Measurements from ENCODE around the gene LDLRAD4.

Gene LDLRAD4

DNA sequence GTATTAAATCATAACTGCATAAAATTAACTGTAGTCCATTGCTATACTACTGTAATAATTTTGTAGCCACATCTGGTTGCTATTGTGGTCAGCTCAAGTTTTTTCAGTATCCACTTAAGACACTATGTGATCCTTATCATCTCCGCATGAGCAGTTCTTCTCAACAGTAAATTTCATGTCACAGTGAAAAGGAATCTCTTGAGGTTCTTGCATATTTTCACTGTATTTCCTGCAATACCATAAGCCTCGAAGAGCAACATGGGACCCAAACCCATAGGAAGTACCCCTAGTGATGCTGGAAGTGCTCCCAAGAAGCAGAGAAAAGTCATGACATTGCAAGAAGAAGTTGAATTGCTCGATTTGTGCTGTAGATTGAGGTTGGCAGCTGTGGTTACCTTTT, 86.7 kb downstream of the LDLRAD4 start:
- H3K4me3 ChIP-seq (ENCODE audit: low read depth, low read length) = no peak overlapping the region
- TF ChIP-seq, protein P1, sequence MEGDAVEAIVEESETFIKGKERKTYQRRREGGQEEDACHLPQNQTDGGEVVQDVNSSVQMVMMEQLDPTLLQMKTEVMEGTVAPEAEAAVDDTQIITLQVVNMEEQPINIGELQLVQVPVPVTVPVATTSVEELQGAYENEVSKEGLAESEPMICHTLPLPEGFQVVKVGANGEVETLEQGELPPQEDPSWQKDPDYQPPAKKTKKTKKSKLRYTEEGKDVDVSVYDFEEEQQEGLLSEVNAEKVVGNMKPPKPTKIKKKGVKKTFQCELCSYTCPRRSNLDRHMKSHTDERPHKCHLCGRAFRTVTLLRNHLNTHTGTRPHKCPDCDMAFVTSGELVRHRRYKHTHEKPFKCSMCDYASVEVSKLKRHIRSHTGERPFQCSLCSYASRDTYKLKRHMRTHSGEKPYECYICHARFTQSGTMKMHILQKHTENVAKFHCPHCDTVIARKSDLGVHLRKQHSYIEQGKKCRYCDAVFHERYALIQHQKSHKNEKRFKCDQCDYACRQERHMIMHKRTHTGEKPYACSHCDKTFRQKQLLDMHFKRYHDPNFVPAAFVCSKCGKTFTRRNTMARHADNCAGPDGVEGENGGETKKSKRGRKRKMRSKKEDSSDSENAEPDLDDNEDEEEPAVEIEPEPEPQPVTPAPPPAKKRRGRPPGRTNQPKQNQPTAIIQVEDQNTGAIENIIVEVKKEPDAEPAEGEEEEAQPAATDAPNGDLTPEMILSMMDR (IDR thresholded peaks at IDR 0.05; ENCODE audit: low read depth, low read length) = no peak

DNA sequence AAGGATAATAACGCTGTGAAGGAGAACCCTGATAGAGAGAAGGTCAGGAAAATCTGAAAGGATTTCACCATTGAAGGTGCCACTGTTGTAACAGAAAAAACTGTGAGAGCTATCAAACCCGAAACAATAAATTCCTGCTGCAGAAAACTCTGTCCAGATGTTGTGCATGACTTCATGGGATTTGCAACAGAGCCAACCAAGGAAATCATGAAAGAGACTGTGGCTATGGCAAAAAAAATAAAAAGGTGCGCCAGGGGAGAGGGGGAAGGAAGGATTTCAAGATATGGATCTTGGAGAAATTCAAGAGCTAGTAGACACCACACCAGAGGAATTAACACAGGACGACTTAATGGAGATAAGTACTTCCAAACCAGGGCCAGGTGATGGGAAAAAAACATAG, 88.0 kb downstream of the LDLRAD4 start:
- H3K4me3 ChIP-seq (ENCODE audit: low read depth, low read length) = no peak overlapping the region
- TF ChIP-seq, protein P1 (IDR thresholded peaks at IDR 0.05; ENCODE audit: low read depth, low read length) = no peak

DNA sequence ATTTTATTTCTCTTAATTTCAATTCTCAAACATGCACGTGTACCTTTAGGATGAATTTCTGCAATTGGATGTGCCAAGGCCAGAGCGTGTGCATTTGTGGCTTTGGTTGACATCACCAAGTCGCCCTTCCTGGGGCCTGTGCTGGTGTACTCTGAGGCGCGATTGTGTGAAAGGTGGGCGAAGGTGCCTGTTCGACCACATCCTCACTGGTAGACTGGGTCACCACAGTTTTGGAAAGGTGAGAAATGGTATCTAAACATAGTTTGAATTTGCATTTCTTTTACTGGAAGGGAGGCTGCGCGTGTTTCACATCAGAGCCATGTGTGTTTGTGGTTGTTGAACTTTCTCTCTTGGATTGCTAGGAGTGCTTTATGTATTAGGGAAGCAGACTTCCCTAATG, 89.8 kb downstream of the LDLRAD4 start:
- TF ChIP-seq, protein P1 (IDR thresholded peaks at IDR 0.05; ENCODE audit: low read depth, low read length) = no peak
- H3K4me3 ChIP-seq (ENCODE audit: low read depth, low read length) = no peak overlapping the region

DNA sequence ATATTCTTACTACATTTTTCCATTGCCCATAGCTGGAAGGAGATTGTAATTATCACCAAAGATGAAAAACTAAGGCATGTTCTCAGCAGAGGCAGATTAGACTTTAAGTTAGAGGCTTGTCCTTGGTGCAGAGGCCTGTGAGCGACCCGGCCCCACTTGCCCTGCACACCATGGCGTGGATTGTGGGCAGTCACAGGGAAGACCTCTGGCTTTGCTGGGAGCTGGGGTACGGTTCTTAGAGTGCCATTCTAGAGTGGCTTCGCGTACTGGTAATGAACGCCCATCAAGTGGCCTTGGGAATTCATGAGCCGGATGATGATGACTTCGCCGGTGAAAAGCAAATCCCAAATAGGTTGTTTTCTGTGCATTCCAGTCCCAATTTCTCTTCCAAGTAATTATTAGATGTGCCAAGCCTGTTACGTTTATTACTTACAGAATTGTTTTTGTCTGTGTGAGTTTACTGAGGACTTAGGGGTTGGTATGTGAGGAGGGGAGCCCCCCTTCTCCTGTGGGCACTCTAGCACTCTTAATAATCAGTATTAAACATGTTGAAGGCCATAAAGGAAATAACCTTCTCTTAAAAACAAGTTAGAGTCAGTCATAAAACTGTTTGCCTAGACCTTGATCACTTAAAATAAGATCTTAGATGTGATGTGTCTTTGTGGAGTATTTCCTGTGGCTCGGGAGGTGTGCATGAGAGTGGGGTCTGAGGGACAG, 90.6 kb downstream of the LDLRAD4 start:
- TF ChIP-seq, protein P1 (IDR thresholded peaks at IDR 0.05; ENCODE audit: low read depth, low read length) = no peak

DNA sequence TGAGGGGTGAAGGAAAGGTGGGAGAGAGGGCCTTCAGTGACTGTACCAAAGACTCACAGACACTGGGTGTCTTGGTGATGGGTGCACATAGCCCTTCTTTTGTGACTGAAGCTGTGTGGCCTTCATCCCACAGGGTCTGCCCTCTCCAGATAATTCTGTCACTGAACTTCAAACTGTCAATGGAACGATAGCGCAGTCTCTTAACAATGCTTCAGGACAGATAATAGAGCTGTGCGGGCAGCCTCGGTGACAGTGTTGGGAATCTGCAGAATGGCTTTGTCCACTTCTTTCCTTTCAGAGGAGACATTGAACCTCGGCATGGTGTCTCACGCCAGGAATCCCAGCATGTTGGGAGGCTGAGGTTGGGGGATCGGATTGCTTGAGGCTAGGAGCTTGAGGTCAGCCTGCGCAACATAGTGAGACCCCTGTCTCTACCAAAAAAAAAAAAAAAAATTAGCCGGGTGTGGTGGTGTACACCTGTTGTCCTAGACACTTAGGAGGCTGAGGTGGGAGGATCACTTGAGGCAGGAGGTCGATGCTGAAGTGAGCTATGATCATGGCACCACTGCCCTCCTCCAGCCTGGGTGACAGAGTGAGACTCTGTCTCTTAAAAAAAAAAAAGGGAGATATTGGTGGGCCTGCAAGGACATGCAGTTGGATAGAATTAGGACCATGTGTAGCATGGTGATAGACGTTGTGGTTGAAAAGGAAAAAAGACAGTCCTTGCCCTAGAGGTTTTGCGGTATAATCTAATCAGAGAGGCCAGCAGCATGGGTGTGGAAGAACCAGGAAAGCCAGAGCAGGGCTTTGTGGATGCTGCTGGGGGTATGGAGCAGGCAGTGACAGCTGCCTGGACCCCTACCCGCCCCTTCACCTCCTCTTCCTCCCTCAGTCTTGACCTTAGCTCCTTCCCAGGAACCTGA, 91.4 kb downstream of the LDLRAD4 start:
- TF ChIP-seq, protein P1 (IDR thresholded peaks at IDR 0.05; ENCODE audit: low read depth, low read length) = no peak
- H3K4me3 ChIP-seq (ENCODE audit: low read depth, low read length) = no peak overlapping the region

More for the DNA sequence above, 90.6 kb downstream of the LDLRAD4 start:
- no peak overlapping the region for H3K4me3 ChIP-seq (ENCODE audit: low read depth, low read length)

DNA sequence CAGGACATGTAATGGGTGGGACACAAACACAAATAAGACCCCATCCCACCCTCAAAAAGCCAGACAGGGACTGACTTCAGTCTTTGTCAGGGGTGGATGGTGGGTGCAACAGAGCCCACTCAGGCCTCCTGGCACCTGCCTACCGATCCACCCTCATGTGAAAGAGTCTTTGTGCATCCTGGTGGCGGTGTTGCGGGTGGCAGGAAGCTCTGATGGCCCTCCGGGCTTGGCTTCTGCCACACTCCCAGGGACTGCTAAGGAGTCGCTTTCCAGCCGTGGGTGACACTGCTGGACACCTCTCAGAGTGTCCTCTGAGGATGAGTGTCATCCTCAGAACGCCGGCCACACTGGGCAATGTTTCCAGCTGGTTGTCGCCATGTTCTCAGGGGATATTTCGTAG, 92.6 kb downstream of the LDLRAD4 start:
- TF ChIP-seq, protein P1 (IDR thresholded peaks at IDR 0.05; ENCODE audit: low read depth, low read length) = no peak
- no peak overlapping the region for H3K4me3 ChIP-seq (ENCODE audit: low read depth, low read length)

DNA sequence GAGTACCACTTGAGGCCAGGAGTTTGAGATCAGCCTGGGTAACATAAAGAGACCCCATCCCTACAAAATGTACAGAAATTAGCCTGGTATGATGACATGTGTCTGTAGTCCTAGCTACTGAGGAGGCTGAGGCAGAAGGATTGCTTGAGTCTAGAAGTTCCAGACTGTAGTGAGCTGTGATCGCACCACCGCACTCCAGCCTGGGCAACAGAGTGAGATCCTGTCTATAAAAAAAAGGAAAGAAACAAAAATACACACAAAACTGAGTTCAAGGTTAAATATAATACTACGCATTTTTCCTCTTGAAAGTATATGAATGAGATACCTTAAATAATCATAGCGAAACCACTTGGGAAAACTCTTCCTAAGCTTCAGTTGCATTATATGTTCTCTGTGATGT, 94.0 kb downstream of the LDLRAD4 start:
- no peak overlapping the region for H3K4me3 ChIP-seq (ENCODE audit: low read depth, low read length)
- TF ChIP-seq, protein P1 (IDR thresholded peaks at IDR 0.05; ENCODE audit: low read depth, low read length) = no peak
